Activated T-helper 1 cell treated with anti-CD3 and anti-CD28 coated beads, Interleukin-12 subunit alpha, Interleukin-12 subunit beta, Interleukin-2, Interleukin-4 antibody, amounts not matched to agents 30 ng/mL and 10 ng/mL and 1 ng/mL, durations not matched to agents 14 hours and 24 hours and 36 hours (primary cell): ENCODE measurements around the gene THRSP. TPM values are rescaled to one million over a fixed set of nuclear protein-coding genes. Genes with fewer than 3 reads are reported as not detected.
A peak's percentile ranks its signal among the peaks of the same experiment; 100 is the strongest.
"Not testable (repeated sequence)": the region's sequence is repeated elsewhere in the genome, so short reads cannot be mapped to it uniquely, and the experiment has no call there.

Source experiments
- DNase-seq: peaks from one replicate; pipeline ENCODE4 v3.0.0; 2021; ENCODE audit warnings: low spot score
- H3K27ac Mint-ChIP-seq: one replicate; pipeline ENCODE4 v1.8.0; 2021; ENCODE audit warnings: mild to moderate bottlenecking, mixed read lengths
- H3K27me3 Mint-ChIP-seq: one replicate; pipeline ENCODE4 v1.8.0; 2022; ENCODE audit warnings: mild to moderate bottlenecking, moderate library complexity, mixed read lengths; ENCODE audit not compliant: insufficient read depth
- H3K36me3 Mint-ChIP-seq: one replicate; pipeline ENCODE4 v1.8.0; 2021; ENCODE audit warnings: low read depth, mixed read lengths
- H3K4me1 Mint-ChIP-seq: one replicate; pipeline ENCODE4 v1.8.0; 2021; ENCODE audit warnings: low read depth, mixed read lengths
- H3K4me3 Mint-ChIP-seq: one replicate; pipeline ENCODE4 v1.8.0; 2021; ENCODE audit warnings: mild to moderate bottlenecking, moderate library complexity, mixed read lengths
- H3K9me3 Mint-ChIP-seq: one replicate; pipeline ENCODE4 v1.8.0; 2021; ENCODE audit warnings: mixed read lengths
- intact Hi-C: fragments of 100-400 bp; cut with micrococcal nuclease; formaldehyde crosslinking; loops from one replicate; pipeline ENCODE4 v1.15.1; 2024
- total RNA-seq: library from RNA; stranded (reverse); gene quantifications from 2 replicates; pipeline ENCODE4 v1.2.3, GENCODE V29; 2022

Gene THRSP
- total RNA-seq, 1 donor from 2014 or later: not detected

GRCh38 chr11:78031629-78032028, 32.0 kb upstream of the THRSP start:
- Mint-ChIP-seq H3K4me1 (no peaks in the 10 kb centered on the region), H3K9me3 (no peaks in the 10 kb centered on the region), H3K4me3 (no peak overlapping the region), H3K27me3 (no peaks in the 10 kb centered on the region), H3K36me3 (no peaks in the 10 kb centered on the region), H3K27ac (no peak overlapping the region)
- DNase-seq: no peak
- intact Hi-C loops: no loop called here

- Mint-ChIP-seq H3K36me3 (no peaks in the 10 kb centered on the region), H3K4me1 (no peaks in the 10 kb centered on the region), H3K9me3 (no peaks in the 10 kb centered on the region), H3K4me3 (no peak overlapping the region), H3K27ac (no peak overlapping the region), H3K27me3 (no peaks in the 10 kb centered on the region)
- DNase-seq: no peak
- intact Hi-C loops: no loop called here
These were observed 31.6 kb upstream of the THRSP start for GRCh38 chr11:78032090-78032489.

- H3K27ac Mint-ChIP-seq: no peak overlapping the region
- no peak overlapping the region for H3K4me3 Mint-ChIP-seq
- no peaks in the 10 kb centered on the region for H3K9me3 Mint-ChIP-seq
- DNase-seq: no peak
- no peaks in the 10 kb centered on the region for H3K27me3 Mint-ChIP-seq
- no peaks in the 10 kb centered on the region for H3K36me3 Mint-ChIP-seq
- intact Hi-C loops: no loop called here
- no peaks in the 10 kb centered on the region for H3K4me1 Mint-ChIP-seq
These were observed 30.6 kb upstream of the THRSP start for GRCh38 chr11:78033040-78033439.

GRCh38 chr11:78034623-78035022, 29.0 kb upstream of the THRSP start:
- H3K27me3 Mint-ChIP-seq: no peaks in the 10 kb centered on the region
- H3K4me1 Mint-ChIP-seq: peaks cover 2% of the 10 kb centered on the region
- intact Hi-C loops: no loop called here
- no peak for DNase-seq
- H3K36me3 Mint-ChIP-seq: no peaks in the 10 kb centered on the region
- no peaks in the 10 kb centered on the region for H3K9me3 Mint-ChIP-seq
- no peak overlapping the region for H3K4me3 Mint-ChIP-seq
- H3K27ac Mint-ChIP-seq: no peak overlapping the region

GRCh38 chr11:78036313-78036712, 27.3 kb upstream of the THRSP start:
- no peaks in the 10 kb centered on the region for H3K36me3 Mint-ChIP-seq
- H3K27me3 Mint-ChIP-seq: no peaks in the 10 kb centered on the region
- no peak overlapping the region for H3K4me3 Mint-ChIP-seq
- H3K27ac Mint-ChIP-seq: no peak overlapping the region
- H3K9me3 Mint-ChIP-seq: no peaks in the 10 kb centered on the region
- peaks cover 12% of the 10 kb centered on the region for H3K4me1 Mint-ChIP-seq
- DNase-seq: no peak
- intact Hi-C loops: no loop called here

- intact Hi-C loops: no loop called here
- no peaks in the 10 kb centered on the region for H3K9me3 Mint-ChIP-seq
- H3K4me3 Mint-ChIP-seq: no peak overlapping the region
- peaks cover 12% of the 10 kb centered on the region for H3K4me1 Mint-ChIP-seq
- H3K27me3 Mint-ChIP-seq: no peaks in the 10 kb centered on the region
- no peak for DNase-seq
- H3K36me3 Mint-ChIP-seq: no peaks in the 10 kb centered on the region
- no peak overlapping the region for H3K27ac Mint-ChIP-seq
These were observed 26.6 kb upstream of the THRSP start for GRCh38 chr11:78037056-78037455.

- Mint-ChIP-seq H3K36me3 (no peaks in the 10 kb centered on the region), H3K9me3 (no peaks in the 10 kb centered on the region), H3K4me1 (peaks cover 12% of the 10 kb centered on the region), H3K4me3 (no peak overlapping the region), H3K27ac (peak overlapping the region; percentile 56), H3K27me3 (no peaks in the 10 kb centered on the region)
- intact Hi-C loops: no loop called here
- no peak for DNase-seq
These were observed 25.6 kb upstream of the THRSP start for GRCh38 chr11:78037825-78038620.

GRCh38 chr11:78038697-78039313, 24.9 kb upstream of the THRSP start:
- Mint-ChIP-seq H3K27ac (peak overlapping the region; percentile 56), H3K9me3 (no peaks in the 10 kb centered on the region), H3K4me3 (no peak overlapping the region), H3K4me1 (peaks cover 12% of the 10 kb centered on the region), H3K36me3 (no peaks in the 10 kb centered on the region), H3K27me3 (no peaks in the 10 kb centered on the region)
- DNase-seq: no peak
- intact Hi-C loops: no loop called here

DNA sequence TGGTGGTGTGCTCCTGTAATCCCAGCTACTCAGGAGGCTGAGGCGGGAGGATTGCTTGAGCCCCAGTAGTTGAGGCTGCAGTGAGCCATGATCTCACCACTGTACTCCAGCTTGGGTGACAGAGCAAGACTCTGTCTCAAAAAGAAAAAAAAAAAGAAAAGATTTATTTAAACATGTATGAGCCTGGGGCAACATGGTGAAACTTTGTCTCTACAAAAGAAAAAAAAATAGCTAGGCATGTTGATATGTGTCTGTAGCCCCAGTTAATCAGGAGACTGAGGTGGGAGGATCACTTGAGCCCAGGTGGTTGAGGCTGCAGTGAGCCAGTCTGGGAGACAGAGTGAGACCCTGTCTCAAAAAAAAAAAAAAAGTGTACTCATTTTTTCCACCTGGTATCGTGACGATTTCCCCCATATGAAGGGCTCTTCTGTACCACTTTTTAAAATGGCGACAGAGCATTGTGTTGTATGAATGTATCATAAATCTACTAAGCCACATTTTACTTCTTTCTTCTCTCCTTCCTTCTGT, 24.2 kb upstream of the THRSP start:
- DNase-seq: no peak
- no peak overlapping the region for H3K4me3 Mint-ChIP-seq
- H3K27ac Mint-ChIP-seq: peak overlapping the region; percentile 87
- intact Hi-C loops: no loop called here
- no peaks in the 10 kb centered on the region for H3K27me3 Mint-ChIP-seq
- no peaks in the 10 kb centered on the region for H3K9me3 Mint-ChIP-seq
- no peaks in the 10 kb centered on the region for H3K36me3 Mint-ChIP-seq
- peaks cover 12% of the 10 kb centered on the region for H3K4me1 Mint-ChIP-seq

DNA sequence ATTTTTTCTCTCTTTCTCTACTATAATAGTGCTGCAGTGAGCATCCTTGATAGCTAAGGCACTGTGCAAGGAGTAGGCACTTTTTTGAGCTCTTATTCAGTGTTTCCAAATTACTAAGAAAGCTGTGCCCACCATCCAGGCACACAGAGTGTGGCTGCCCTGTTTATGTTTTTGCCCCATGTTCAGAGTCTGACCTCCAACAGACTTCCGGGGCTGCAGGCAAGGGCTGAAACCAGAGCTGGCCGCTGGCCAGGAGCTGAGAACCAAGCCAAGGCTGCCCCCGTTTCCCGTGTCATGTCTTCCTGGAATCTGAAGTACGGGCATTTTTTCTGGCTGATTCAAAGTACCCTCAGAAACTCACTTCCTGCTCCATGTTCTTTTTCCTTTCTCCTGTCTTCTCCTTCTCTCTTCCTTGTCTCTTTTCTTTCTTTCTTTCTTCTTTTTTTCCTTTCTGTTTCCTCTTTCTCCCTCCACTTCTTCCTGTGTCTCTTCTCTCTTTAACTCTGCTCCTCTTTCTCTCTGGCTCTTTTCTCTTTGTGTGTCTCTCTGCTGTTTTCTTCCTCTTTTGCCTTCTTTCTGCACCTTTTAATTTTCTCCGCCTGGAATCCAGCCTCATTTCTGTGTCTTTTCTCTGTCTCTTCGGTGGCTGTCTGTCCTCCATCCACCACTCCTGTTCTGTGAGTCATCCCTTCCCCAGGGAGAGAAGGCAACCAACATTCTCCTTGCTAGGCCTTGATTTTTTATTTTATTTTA, 23.6 kb upstream of the THRSP start:
- no peak for DNase-seq
- intact Hi-C loops: loop anchor here (2.0 kb wide), 1 partner anchor 221 kb away; no protein-coding TSS in a partner anchor
- Mint-ChIP-seq H3K27me3 (no peaks in the 10 kb centered on the region), H3K4me1 (peaks cover 12% of the 10 kb centered on the region), H3K36me3 (no peaks in the 10 kb centered on the region), H3K9me3 (no peaks in the 10 kb centered on the region), H3K4me3 (peak overlapping the region; percentile 8), H3K27ac (peak overlapping the region; percentile 87)

DNA sequence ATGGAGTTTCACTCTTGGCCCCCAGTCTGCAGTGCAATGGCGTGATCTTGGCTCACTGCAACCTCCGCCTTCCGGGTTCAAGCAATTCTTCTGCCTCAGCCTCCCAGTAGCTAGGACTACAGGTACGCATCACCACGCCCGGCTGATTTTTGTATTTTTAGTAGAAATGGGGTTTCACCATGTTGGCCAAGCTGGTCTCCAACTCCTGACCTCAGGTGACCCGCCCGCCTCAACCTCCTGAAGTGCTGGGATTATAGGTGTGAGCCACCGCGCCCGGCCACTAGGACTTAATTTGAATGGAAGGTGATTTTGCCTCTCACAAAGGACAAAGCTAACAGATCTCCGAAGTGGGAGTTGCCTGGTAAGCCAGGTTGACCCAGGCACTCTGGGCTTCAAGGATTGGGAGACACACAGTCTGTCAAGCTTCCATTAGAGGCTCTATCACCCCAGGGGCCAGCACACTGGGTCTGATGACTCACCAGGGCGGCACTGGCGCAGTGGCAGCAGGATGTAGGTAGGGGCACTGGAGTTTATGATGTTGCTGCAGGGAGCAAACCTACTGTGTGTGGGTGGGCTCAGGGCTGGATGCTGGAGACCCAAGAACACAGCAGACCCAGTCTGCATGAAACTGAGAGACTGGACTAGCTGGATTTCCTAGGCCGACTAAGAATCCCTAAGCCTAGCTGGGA, 22.8 kb upstream of the THRSP start:
- intact Hi-C loops: loop anchor here (2.0 kb wide), 1 partner anchor 222 kb away; no protein-coding TSS in a partner anchor
- Mint-ChIP-seq H3K27me3 (no peaks in the 10 kb centered on the region), H3K36me3 (no peaks in the 10 kb centered on the region), H3K9me3 (no peaks in the 10 kb centered on the region), H3K4me1 (peaks cover 16% of the 10 kb centered on the region), H3K27ac (no peak overlapping the region), H3K4me3 (no peak overlapping the region)
- DNase-seq: no peak

DNA sequence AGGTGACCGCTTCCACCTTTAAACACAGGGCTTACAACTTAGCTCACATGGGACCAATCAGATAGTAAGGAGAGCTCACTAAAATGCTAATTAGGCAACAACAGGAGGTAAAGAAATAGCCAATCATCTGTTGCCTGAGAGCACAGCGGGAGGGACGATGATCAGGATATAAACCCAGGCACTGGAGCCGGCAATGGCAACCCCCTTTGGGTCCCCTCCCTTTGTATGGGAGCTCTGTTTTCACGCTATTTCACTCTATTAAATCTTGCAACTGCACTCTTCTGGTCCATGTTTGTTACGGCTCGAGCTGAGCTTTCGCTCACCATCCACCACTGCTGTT, 22.3 kb upstream of the THRSP start:
- intact Hi-C loops: loop anchor here (2.0 kb wide), 1 partner anchor 223 kb away; no protein-coding TSS in a partner anchor
- not testable (repeated sequence) for H3K27ac Mint-ChIP-seq, DNase-seq, H3K36me3 Mint-ChIP-seq, H3K27me3 Mint-ChIP-seq, H3K4me3 Mint-ChIP-seq, H3K9me3 Mint-ChIP-seq
- H3K4me1 Mint-ChIP-seq: peaks cover 20% of the 10 kb centered on the region
